GM12878 (cell line): ENCODE measurements around the gene SIX5. TPM values are rescaled to one million over a fixed set of nuclear protein-coding genes. Genes with fewer than 3 reads are reported as not detected.

Experiments used
- ASH2L ChIP-seq: fragments of 300-600, 200-600 bp; sonication (generic); IDR thresholded peaks from 2 replicates; pipeline ENCODE4 v1.6.1; 2017; ENCODE audit warnings: low read depth, mild to moderate bottlenecking, borderline replicate concordance
- ATF7 ChIP-seq: fragments of 450-650 bp; IDR thresholded peaks from 2 replicates; pipeline ENCODE4 v1.6.1; 2016; ENCODE audit warnings: low read depth, mild to moderate bottlenecking
- BACH1 ChIP-seq: fragments of 450-650 bp; IDR thresholded peaks from 2 replicates; pipeline ENCODE4 v1.6.1; 2017; ENCODE audit warnings: mild to moderate bottlenecking, borderline replicate concordance
- BCL11A ChIP-seq: IDR thresholded peaks from 2 replicates; pipeline ENCODE4 v1.6.1; 2011; ENCODE audit warnings: low read depth, low read length
- BHLHE40 ChIP-seq, 2 experiments: fragments of 450-650 bp in 1 of 2; IDR thresholded peaks; 2 replicates each; pipeline ENCODE4 v1.6.1; 2011 to 2017; ENCODE audit warnings: low read depth in 2 of 2, borderline replicate concordance in 1 of 2, improper control_type of control experiment in 1 of 2, low read length in 1 of 2, mild to moderate bottlenecking in 1 of 2
- CHD2 ChIP-seq: IDR thresholded peaks from 2 replicates; pipeline ENCODE4 v1.6.1; 2011; ENCODE audit warnings: low read depth, low read length, improper control_type of control experiment, borderline replicate concordance
- CREB1 ChIP-seq: IDR thresholded peaks from 2 replicates; pipeline ENCODE4 v1.6.1; 2012; ENCODE audit warnings: low read depth, mild to moderate bottlenecking, inconsistent platforms
- ESRRA ChIP-seq: IDR thresholded peaks from 2 replicates; pipeline ENCODE4 v1.6.1; 2012; ENCODE audit warnings: mild to moderate bottlenecking, low read length, improper control_type of control experiment
- ETV6 ChIP-seq, 2 experiments: fragments of 450-650 bp in 1 of 2; IDR thresholded peaks in 1 of 2; conservative IDR thresholded peaks in 1 of 2; 2 replicates each; pipeline ENCODE4 v1.6.1; 2014; ENCODE audit warnings: antibody characterized with exemption in 1 of 2, borderline replicate concordance in 1 of 2, low read depth in 1 of 2, mild to moderate bottlenecking in 1 of 2, moderate library complexity in 1 of 2
- HDGF ChIP-seq: fragments of 450-650 bp; IDR thresholded peaks from 2 replicates; pipeline ENCODE4 v1.6.1; 2016; ENCODE audit warnings: antibody characterized with exemption
- IKZF1 ChIP-seq: fragments of 450-650 bp; conservative IDR thresholded peaks from 2 replicates; pipeline ENCODE4 v1.6.1; 2017; ENCODE audit warnings: antibody characterized with exemption, mild to moderate bottlenecking
- JUNB ChIP-seq: IDR thresholded peaks from 2 replicates; pipeline ENCODE4 v1.6.1; 2016; ENCODE audit warnings: antibody characterized with exemption, mild to moderate bottlenecking
- NBN ChIP-seq: fragments of 450-650 bp; IDR thresholded peaks from 2 replicates; pipeline ENCODE4 v1.6.1; 2016
- NFIC ChIP-seq: IDR thresholded peaks from 2 replicates; pipeline ENCODE4 v1.6.1; 2012; ENCODE audit warnings: low read depth, mild to moderate bottlenecking, inconsistent platforms, low read length, moderate library complexity
- NR2C1 ChIP-seq: fragments of 450-650 bp; IDR thresholded peaks from 2 replicates; pipeline ENCODE4 v1.6.1; 2017; ENCODE audit warnings: antibody characterized with exemption, mild to moderate bottlenecking, moderate library complexity
- SMARCA5 ChIP-seq: fragments of 450-650 bp; IDR thresholded peaks from 2 replicates; pipeline ENCODE4 v1.6.1; 2017; ENCODE audit warnings: mild to moderate bottlenecking
- ZBED1 ChIP-seq: IDR thresholded peaks from 2 replicates; pipeline ENCODE4 v1.6.1; 2016; ENCODE audit warnings: borderline replicate concordance
- ZNF622 ChIP-seq: fragments of 450-650 bp; IDR thresholded peaks from 2 replicates; pipeline ENCODE4 v1.6.1; 2017; ENCODE audit warnings: mild to moderate bottlenecking, inconsistent platforms
- polyA plus RNA-seq, 11 experiments: library from polyadenylated mRNA; depleted of rRNA in 4 of 11; unstranded in 6 of 11; stranded (reverse) in 5 of 11; fragments of >200 nt; fragmentation: Nextera tagmentation in 4 of 11; fragmentation: Illumina TruSeq in 1 of 11; extraction: Ambion mirVana in 4 of 11; extraction: Trizol in 1 of 11; gene quantifications; 1 replicate in 1 of 11; 2 replicates in 10 of 11; pipeline versions ENCODE4 v1.2.1 to v1.2.3, GENCODE V29; 2011 to 2016; ENCODE audit warnings: inconsistent platforms in 2 of 11, missing spikeins in 2 of 11, low read depth in 1 of 11
- total RNA-seq, 4 experiments: library from RNA; depleted of rRNA in 3 of 4; stranded (reverse); fragments of >200 nt in 3 of 4; fragmentation: Illumina TruSeq in 1 of 4; extraction: Trizol in 1 of 4; gene quantifications; 2 replicates each; pipeline versions ENCODE4 v1.2.1 to v1.2.3, GENCODE V29; 2013 to 2021
- TF ChIP-seq, protein P1 (sequence below): fragments of 450-650 bp; IDR thresholded peaks from 2 replicates; pipeline ENCODE4 v1.6.1; 2018; ENCODE audit warnings: borderline replicate concordance, mild to moderate bottlenecking; ENCODE audit not compliant: partially characterized antibody
- TF ChIP-seq, protein P2 (sequence below): IDR thresholded peaks from 2 replicates; pipeline ENCODE4 v1.6.1; 2011; ENCODE audit warnings: mild to moderate bottlenecking, low read depth, low read length, moderate library complexity; ENCODE audit not compliant: insufficient replicate concordance
- TF ChIP-seq, protein P3 (sequence below): fragments of 150-350 bp; IDR thresholded peaks from 2 replicates; pipeline ENCODE4 v1.6.1; 2014; ENCODE audit warnings: mild to moderate bottlenecking, low read depth, low read length
- TF ChIP-seq, protein P4 (sequence below): fragments of 450-650 bp; IDR thresholded peaks from 2 replicates; pipeline ENCODE4 v1.6.1; 2014; ENCODE audit warnings: mild to moderate bottlenecking
- TF ChIP-seq, protein P5 (sequence below): IDR thresholded peaks from 2 replicates; pipeline ENCODE4 v1.6.1; 2012; ENCODE audit warnings: low read length, inconsistent platforms

SIX5 gene
- total and polyA plus RNA-seq, 10 of the 15 experiments (the other 5 are each of a cell fraction or from before 2014, with no cell fraction given), result 1.9 to 10.5 (median 3.0) TPM; not detected in 2

DNA sequence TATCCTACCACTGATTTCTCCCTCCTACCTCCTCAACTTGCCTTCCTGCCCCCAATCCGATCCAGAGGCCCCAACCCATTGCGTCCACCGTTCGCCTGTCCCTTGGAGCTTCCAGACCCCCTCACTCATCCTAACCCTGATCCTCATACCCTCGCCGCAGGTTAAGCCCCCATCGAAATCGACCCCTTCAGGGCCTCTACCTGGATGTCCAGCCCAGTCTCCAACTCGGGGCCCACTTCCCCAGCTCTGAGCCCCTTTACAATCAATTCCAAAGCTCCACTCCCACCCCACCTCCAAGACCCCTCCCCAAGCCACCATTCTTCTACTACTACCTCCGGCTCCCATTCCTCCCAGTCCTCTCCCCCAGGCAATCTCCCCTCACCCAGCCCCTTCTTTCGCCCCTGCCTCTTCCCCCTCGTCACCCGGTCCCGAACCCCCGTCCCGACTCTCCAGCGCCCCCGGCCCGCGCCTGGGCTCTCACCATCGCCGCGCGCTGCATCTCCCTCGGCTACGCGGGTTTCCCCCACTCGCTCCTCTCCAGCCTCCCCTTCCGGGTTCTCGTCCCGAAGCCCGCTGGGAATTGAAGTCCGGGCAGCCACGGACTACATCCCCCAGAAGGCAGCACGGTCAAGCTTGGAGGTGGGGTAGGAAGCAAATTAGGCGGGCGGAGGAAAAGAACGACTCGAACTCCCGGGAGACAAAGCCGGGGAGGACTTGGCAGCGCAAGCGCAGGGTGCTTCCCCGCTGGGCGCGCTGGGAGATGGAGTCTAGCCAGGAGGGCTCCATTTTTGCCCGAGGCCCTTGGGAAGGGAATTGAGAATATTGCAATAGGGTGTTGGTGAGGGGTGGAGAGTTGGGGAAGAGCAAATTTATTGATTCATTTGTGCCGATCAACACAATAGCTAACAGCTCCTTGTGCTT, 38.4 kb downstream of the SIX5 start, which contains the start of gene FBXO46 (continued):
- TF ChIP-seq, protein P1, sequence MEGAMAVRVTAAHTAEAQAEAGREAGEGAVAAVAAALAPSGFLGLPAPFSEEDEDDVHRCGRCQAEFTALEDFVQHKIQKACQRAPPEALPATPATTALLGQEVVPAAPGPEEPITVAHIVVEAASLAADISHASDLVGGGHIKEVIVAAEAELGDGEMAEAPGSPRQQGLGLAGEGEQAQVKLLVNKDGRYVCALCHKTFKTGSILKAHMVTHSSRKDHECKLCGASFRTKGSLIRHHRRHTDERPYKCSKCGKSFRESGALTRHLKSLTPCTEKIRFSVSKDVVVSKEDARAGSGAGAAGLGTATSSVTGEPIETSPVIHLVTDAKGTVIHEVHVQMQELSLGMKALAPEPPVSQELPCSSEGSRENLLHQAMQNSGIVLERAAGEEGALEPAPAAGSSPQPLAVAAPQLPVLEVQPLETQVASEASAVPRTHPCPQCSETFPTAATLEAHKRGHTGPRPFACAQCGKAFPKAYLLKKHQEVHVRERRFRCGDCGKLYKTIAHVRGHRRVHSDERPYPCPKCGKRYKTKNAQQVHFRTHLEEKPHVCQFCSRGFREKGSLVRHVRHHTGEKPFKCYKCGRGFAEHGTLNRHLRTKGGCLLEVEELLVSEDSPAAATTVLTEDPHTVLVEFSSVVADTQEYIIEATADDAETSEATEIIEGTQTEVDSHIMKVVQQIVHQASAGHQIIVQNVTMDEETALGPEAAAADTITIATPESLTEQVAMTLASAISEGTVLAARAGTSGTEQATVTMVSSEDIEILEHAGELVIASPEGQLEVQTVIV, result peak; percentile 88
- peak; percentile 93 for TF ChIP-seq CHD2
- TF ChIP-seq ASH2L, result no peak
- TF ChIP-seq, protein P2, sequence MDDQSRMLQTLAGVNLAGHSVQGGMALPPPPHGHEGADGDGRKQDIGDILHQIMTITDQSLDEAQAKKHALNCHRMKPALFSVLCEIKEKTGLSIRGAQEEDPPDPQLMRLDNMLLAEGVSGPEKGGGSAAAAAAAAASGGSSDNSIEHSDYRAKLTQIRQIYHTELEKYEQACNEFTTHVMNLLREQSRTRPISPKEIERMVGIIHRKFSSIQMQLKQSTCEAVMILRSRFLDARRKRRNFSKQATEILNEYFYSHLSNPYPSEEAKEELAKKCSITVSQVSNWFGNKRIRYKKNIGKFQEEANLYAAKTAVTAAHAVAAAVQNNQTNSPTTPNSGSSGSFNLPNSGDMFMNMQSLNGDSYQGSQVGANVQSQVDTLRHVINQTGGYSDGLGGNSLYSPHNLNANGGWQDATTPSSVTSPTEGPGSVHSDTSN, result peak; percentile 1
- TF ChIP-seq, protein P3, sequence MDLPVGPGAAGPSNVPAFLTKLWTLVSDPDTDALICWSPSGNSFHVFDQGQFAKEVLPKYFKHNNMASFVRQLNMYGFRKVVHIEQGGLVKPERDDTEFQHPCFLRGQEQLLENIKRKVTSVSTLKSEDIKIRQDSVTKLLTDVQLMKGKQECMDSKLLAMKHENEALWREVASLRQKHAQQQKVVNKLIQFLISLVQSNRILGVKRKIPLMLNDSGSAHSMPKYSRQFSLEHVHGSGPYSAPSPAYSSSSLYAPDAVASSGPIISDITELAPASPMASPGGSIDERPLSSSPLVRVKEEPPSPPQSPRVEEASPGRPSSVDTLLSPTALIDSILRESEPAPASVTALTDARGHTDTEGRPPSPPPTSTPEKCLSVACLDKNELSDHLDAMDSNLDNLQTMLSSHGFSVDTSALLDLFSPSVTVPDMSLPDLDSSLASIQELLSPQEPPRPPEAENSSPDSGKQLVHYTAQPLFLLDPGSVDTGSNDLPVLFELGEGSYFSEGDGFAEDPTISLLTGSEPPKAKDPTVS, result no peak; the same call in 1 of the 2 replicates
- no peak for TF ChIP-seq NFIC
- TF ChIP-seq ETV6 (conservative IDR thresholded peaks at IDR 0.05 in 1 of 2, IDR thresholded peaks at IDR 0.05 in 1 of 2; ENCODE audit: borderline replicate concordance in 1 of 2, low read depth in 1 of 2), result no peak
- TF ChIP-seq BACH1, result no peak
- TF ChIP-seq JUNB, result no peak
- peak; percentile 38; the same call in 1 of the 2 replicates for TF ChIP-seq ATF7
- TF ChIP-seq BCL11A, result no peak
- peak; percentile 85 for TF ChIP-seq NR2C1
- no peak for TF ChIP-seq BHLHE40 (IDR thresholded peaks at IDR 0.05; ENCODE audit: borderline replicate concordance in 1 of 2, low read depth in 2 of 2, low read length in 1 of 2)
- TF ChIP-seq, protein P4, sequence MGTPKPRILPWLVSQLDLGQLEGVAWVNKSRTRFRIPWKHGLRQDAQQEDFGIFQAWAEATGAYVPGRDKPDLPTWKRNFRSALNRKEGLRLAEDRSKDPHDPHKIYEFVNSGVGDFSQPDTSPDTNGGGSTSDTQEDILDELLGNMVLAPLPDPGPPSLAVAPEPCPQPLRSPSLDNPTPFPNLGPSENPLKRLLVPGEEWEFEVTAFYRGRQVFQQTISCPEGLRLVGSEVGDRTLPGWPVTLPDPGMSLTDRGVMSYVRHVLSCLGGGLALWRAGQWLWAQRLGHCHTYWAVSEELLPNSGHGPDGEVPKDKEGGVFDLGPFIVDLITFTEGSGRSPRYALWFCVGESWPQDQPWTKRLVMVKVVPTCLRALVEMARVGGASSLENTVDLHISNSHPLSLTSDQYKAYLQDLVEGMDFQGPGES, result no peak
- TF ChIP-seq NBN, result peak; percentile 67
- no peak for TF ChIP-seq ZBED1
- TF ChIP-seq CREB1, result peak; percentile 86
- TF ChIP-seq HDGF, result no peak
- TF ChIP-seq, protein P5, sequence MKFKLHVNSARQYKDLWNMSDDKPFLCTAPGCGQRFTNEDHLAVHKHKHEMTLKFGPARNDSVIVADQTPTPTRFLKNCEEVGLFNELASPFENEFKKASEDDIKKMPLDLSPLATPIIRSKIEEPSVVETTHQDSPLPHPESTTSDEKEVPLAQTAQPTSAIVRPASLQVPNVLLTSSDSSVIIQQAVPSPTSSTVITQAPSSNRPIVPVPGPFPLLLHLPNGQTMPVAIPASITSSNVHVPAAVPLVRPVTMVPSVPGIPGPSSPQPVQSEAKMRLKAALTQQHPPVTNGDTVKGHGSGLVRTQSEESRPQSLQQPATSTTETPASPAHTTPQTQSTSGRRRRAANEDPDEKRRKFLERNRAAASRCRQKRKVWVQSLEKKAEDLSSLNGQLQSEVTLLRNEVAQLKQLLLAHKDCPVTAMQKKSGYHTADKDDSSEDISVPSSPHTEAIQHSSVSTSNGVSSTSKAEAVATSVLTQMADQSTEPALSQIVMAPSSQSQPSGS, result no peak
- TF ChIP-seq ESRRA, result peak; percentile 25; the same call in 1 of the 2 replicates
- TF ChIP-seq IKZF1, result peak; percentile 99
- TF ChIP-seq ZNF622, result no peak
- no peak for TF ChIP-seq SMARCA5
